DMS79 treated with DMSO at 0.1 percent for 48 hours (cell line): Measurements from ENCODE around the gene PKN1.
"Not testable (repeated sequence)": the region's sequence is repeated elsewhere in the genome, so short reads cannot be mapped to it uniquely, and the experiment has no call there.

Experiments used
- DNase-seq: peaks from one replicate; lab custom pipeline; 2025; lab: John Stamatoyannopoulos, UW

The PKN1 gene

DNA sequence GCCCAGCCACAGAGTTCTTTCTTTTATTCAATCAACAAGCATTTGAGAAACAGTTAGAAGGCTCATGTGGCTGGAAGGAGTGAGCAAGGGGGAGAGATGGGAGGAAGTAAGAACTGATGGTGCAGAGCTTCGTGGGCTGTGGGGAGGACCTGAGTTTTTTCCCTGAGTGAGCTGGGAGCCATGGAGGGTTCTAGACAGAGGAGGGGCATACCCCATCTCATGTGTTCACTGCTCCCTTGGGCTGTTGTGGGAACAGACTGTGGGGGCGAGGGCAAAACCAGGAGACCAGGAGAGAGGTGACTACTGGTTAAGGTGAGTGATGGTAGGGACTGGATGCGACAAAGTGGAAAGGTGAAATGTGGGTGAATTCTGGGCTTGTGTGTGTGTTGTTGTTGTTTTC lies 2.4 kb upstream of the PKN1 start:
- DNase-seq: no peak

DNA sequence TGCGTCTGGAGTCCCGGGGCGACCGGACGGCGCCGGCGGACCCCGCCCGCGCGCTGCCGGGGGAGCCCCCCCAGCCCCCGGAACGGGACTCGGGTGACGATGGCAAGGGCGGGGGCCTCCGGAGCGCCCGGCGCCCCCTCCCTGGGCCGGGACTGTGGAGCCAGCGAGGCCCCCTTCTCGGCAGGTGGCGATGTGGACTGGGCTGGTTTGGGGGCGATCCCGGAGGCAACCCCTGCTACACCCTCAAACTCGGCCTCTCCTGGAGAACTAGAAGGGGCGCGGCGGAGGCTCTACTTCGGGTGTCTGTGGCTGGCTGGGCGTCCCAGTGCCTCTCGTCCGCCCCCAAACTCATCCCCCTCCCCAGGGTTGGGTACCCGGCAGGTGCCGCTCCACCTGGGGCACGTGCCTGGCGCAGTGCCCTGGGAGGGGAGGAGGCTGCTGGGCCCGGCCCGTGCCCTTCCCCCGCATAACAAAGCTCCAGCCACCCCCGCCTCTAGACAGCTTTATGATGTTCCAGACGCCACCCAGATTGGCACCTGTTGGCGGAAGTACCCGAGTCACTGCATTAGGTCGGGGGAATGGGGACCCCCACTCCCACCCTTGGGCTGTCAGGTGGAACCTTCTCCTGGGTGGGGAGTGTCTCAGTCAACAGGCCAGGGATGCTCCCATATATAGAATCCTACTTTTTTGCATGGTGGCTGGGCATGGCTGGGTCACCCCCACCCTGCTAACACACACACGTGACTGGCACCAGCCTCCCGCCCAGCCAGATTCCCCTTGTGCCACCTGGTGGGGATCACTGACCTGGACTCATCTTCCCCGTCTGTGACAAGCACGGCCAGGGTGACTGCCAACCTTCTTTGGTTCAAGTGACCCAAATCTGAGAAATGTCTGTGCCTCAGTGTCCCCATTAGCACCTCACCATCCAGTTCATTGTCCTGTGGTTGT lies 722 bp downstream of the PKN1 start:
- peak; percentile 67 for DNase-seq

DNA sequence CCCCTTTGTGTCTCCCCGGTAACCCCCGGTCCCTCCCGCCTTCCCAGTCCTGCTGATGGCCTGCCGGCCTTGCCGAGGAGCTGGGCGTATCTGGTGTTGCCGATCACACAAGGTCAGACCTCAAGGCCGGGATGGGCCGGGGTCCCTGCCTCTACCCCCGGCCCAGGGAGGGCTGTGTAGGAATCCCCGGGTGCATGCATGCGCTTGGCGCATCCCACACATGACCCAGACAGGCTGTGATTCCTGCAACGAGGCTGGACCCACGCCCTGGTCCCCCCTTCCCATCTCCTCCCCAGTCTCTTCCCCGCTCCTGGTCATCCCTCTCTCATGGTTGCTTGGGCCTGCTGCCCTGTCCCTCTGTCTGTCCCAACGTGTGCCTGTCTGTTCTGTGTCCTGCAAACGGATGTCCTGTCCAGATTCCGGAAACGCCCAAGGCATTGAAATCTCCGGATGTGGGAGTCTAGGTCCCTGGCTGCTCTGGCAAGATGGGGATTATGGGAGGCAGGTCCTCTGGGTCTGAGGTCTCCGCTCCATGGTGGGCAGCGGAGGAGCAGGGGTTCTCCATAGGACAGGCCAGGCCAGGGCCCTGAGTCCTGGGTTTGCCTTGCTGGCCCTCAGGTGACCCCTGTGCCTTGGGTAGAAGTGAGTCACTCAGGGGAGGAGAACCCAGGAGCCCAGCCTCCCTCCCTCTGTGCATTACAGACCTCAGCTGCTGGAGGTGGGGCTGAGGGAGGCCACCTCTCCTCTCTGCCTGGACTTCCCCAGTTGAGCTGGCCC lies 1.6 kb downstream of the PKN1 start:
- no peak for DNase-seq

DNA sequence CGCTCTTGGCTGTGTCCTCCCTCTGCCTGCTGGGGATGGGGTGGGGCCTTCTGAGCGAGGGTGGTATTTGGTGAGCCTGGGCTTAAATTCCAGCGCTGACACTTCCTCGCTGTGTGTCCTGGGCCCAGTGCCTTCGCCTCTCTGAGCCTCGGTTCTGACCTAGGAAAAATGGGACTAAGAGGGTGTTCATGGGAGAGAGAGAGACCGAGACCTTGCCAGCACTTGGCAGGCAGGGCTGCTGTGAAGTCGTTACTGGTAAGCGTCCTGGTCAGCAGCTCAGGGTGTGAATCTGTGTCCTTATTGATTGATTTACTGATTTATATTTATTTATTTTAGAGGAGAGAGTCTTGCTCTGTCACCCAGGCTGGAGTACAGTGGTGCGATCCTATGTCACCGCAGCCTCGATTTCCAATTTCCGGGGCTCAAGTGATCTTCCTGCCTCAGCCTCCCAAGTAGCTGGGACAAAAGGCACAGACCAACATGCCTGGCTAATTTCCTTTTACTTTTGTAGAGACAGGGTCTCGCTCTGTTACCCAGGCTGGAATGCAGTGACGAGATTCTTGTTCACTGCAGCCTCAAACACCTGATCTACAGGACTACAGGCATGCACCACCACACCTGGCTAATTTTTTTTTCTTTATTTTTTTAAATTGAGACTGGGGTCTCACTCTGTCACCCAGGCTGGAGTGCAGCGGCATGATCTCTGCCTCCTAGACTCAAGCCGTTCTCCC lies 2.4 kb downstream of the PKN1 start:
- DNase-seq: no peak

DNA sequence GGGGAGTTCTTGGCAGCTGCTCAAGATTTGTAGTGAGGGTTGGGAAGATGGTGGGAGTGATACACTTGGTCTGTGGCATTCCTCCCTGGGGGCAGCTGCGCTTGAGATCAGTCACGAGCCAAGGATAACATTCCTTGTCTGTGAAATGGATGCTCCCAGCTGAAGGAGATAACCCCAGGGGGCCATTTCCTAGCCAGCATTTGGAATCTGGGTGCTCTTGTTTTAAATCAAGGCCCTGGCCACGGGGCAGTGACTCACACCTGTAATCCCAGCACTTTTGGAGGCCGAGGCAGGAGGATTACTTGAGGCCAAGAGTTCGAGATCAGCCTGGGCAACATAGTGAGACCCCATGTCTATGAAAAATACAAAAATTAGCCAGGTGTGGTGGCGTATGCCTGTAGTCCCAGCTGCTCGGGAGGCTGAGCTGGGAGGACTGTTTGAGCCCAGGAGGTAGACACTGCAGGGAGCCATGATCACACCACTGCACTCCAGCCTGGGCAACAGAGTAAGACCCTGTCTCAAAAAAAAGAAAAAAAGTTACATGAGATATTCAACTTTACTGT lies 4.6 kb downstream of the PKN1 start:
- DNase-seq: no peak

DNA sequence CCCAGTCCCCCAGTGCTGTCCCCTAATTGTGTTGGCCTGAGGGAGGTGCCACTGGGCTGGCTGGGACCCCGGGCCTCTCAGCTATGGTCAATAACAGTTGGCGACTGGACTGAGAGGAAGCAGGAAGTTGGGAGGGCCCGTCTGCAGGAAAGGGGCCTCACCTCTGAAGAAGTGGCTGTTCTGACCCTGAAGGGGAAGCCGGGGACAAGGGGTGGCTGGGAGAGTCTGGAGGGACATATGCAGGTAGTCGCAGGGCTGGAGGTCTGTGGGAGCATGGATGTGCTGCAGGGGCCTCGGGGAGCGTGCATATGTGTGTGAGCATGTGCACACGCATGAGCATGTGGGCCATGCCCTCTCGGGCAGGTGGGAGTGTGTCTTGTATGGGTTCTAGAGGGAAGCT lies 5.9 kb downstream of the PKN1 start:
- no peak for DNase-seq

DNA sequence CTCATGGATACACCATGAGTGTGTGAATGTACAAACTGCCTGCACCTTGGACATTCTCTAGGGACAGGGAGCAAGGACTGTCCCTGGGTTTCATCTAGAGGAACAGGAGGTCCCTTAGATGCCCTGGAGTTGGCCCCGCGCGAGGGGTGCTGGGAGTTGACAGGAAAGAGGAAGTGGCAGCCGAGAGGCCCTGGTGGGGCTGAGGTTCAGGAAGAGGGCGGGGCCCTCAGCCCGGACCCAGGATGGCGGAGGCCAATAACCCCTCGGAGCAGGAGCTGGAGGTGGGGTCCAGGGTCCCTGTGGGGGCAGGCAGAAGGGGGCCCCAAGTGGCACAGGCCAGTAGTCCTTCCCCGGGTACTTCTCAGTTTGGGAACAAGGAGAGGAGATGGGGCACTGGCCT lies 6.9 kb downstream of the PKN1 start:
- DNase-seq: no peak

DNA sequence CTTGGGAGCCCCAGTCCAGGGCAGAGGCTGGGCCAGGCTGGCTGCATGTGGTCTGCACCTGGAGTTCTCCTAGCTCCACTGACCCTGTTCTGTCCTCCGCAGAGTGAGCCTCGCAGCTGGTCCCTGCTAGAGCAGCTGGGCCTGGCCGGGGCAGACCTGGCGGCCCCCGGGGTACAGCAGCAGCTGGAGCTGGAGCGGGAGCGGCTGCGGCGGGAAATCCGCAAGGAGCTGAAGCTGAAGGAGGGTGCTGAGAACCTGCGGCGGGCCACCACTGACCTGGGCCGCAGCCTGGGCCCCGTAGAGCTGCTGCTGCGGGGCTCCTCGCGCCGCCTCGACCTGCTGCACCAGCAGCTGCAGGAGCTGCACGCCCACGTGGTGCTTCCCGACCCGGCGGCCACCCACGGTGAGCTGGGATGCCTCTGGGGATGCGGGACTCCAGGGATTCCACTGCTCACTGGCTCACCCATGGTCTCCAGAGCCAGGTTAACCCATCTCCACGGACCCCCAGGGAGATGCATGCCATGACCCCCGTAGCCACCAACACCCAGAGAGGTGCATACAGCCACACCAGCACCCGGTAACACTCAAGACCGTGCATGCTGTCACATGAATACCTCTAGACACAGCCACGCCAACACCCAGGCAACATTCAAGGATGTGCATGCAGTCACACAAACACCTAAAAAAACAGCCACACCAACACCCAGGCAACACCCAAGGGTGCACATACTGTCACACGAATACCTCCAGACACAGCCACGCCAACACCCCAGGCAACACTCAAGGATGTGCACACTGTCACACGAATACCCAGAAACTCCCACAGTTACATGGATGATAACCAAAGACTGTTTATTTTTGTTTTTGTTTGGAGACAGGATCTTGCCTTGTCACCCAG lies 8.2 kb downstream of the PKN1 start:
- DNase-seq: no peak

DNA sequence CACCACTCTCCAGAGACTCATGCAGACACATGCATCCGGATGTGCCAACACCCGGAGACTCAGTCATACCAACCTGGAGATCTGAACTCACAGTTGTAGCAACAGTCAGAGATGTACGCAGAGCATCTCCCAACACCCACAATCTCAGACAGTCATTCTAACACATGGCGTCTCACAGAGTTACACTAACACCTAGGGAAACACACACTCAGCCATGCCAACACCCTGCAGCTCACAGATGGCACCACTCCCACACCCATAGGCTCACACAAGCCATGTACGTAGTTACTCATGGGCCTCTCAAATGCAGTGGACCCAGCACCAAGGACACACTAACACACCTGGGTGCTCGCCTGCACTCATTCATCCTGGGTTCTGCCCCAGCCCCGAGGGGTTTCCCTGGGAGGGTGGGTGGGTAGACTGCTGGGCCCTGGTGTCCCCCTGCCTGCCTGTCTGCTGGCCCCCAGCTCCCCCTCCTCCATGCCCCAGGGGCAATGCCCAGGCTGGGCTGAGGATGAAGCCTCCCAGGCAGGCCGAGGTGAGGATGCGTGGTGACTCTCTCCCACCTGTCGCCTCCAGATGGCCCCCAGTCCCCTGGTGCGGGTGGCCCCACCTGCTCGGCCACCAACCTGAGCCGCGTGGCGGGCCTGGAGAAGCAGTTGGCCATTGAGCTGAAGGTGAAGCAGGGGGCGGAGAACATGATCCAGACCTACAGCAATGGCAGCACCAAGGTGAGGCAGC lies 10.0 kb downstream of the PKN1 start:
- no peak for DNase-seq

DNA sequence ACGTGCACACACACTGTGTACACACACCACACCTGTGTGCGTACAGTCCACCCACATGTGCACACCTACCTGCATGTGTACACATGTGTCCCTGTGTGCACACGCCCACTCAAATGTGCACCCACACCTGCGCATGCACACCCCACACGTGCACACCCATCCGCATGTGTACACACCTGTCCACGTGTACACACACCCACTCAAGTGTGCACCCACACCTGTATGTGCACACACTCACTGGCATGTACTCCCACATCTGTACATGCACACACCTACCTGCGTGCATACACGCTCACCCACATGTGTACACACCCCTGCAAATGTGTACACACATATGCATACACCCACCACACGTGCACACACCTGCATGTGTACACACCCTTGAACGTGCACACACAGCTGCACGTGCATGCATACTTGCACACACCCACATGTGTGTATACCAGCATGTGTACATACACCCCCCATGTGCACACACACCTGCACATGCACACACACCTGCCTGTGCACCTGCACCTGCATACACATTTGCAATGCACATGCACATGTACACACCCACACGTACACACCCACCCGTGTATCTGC lies 10.6 kb downstream of the PKN1 start:
- no peak for DNase-seq

DNA sequence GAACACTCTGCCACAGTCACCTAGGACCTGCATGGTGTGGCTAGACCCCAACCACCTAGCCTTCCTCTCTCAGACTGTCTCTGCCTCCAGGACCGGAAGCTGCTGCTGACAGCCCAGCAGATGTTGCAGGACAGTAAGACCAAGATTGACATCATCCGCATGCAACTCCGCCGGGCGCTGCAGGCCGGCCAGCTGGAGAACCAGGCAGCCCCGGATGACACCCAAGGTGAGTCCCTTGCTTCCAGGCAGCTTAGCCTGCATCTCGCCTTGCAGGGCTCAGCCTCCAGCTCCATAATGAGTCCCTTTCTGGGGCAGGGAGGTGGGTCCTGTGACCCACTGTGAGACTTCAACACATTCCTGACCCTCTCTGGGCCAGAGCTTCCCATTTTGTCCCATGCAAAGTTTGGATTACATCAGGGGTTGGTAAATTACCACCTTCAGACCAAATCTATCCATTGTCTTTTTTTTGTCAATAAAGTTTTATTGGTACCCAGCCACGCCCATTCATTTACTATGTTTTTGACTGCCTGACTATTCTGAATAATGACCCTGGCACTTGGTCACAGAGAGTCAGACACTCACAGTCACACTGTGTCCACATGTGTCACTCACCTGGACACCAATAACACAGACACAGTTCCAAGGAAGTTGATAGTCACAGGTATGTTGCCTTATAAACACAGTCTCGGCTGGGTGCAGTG lies 13.4 kb downstream of the PKN1 start:
- DNase-seq: no peak

DNA sequence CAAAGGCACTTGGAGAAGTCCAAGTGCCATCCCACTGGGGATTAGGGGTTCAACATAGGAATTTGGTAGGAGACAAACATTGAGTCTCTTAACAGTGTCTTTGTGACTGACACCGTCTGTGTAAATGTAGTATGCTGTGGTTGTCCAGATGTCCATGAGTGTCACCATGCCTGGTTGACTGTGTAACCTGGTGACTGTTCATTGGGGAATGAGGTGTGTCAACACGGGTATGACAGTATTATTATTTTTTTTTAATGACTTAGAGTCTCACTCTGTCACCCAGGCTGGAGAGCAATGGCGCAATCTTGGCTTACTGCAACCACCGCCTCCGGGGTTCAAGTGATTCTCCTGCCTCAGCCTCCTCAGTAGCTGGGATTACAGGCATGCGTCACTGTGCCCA lies 16.2 kb downstream of the PKN1 start:
- DNase-seq: no peak

DNA sequence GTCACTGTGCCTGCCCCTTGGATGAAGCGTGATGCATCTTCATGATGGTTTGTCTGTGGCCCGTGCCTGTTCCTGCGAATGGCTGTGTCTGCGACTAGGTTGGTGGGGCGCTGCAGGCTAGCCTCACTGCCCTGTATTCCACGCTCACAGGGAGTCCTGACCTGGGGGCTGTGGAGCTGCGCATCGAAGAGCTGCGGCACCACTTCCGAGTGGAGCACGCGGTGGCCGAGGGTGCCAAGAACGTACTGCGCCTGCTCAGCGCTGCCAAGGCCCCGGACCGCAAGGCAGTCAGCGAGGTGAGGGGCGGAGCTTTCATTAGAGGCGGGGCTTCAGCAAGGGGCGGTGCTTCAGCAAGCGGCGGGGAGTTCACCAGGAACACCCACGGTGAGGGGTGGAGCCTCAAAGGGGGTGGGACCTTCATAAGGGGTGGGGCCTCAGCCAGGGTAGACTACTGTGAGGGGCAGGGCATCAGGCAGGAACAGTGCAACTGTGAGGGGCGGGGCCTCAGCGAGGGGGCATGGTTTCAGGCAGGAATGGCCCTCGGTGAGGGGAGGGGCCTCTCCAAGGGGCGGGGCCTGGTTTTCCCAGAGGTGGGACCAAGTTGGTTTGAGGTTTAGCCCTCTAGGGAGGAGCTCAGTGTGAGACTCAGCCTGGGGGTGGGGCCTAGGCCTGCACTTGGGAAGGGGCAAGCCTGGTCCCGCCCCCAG lies 17.2 kb downstream of the PKN1 start:
- DNase-seq: no peak

DNA sequence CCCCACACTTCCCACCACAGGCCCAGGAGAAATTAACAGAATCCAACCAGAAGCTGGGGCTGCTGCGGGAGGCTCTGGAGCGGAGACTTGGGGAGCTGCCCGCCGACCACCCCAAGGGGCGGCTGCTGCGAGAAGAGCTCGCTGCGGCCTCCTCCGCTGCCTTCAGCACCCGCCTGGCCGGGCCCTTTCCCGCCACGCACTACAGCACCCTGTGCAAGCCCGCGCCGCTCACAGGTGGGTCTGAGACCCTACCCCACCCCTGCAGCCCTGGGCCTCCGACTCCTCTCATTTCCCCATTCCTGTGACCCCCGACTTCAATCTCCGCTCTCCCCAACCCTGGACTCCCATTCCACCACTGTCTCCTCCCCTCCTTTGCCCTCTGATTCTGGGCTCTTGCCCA lies 17.8 kb downstream of the PKN1 start:
- DNase-seq: no peak

DNA sequence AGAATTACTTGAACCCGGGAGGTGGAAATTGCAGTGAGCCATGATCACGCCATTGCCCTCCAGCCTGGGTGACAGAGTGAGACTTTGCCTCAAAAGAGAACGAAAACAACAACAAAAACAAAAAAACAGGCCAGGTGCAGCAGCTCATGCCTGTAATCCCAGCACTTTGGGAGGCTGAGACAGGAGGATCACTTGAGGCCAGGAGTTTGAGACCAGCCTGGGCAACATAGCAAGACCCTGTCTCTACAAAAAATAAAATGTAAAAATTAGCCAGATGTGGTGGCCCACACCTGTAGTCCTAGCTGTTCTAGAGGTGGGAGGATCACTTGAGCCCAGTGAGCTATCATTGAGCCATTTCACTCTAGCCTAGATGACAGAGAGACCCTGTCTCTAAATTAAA lies 19.2 kb downstream of the PKN1 start:
- not testable (repeated sequence) for DNase-seq

DNA sequence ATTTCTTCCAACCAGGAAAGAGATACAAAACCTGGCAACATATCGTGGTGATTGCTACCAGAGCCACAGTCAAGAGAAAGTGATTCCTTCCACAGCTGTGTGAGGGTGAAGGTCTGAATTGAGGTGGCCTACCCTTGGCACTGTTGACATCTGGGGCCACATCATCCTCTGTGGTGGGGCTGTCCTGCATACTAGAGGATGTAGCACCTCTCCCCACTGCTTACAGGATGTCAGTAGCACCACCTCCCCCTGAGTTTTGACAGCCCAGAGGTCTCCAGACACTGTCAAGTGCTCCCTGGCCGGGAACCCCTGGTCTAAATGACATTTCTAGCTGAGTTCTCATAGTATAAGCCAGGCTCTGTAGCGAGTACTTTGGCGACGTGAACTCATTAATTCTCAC lies 26.6 kb downstream of the PKN1 start:
- no peak for DNase-seq

DNA sequence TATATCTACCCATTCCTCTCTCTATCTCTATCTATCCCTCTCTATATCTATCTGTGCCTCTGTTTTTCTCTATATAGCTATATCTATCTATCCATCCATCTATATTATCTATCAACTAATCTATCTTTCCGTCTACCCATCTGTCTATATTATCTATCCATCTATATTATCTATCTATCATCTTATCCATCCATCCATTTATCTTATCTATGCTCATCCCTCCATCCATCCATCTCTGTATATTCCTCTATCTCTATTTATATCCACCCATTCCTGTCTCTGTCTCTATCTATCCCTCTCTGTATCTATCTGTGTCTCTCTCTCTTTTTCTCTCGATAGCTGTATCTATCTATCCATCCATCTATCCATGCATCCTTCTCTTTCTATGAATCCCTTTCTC lies 27.8 kb downstream of the PKN1 start:
- no peak for DNase-seq

DNA sequence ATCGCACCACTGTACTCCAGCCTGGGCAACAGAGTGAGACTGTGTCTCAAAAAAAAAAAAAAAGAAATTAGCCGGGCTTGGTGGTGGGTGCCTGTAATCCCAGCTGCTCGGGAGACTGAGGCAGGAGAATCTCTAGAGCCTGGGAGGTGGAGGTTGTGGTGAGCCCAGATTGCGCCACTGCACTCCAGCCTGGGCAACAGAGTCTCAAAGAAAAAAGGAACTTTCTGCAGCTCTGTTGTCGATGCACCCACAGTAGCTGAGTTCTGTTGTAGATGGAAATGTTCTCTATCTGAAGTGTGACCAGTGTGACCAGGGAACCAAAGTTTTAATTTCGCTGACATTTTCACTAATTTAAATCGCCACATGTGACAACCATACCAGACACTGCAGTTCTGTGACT lies 29.3 kb downstream of the PKN1 start:
- not testable (repeated sequence) for DNase-seq

DNA sequence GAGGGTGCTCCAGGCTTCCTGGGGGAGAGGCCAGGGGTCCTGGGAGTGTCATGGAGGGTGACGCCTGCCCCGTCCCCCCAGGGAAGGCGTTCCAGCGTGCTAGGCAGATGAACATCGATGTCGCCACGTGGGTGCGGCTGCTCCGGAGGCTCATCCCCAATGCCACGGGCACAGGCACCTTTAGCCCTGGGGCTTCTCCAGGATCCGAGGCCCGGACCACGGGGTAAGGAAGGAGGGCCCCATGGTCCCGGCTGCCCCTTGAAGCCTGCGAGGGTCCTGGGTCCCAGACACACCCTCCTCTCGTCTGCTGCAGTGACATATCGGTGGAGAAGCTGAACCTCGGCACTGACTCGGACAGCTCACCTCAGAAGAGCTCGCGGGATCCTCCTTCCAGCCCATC lies 30.6 kb downstream of the PKN1 start:
- DNase-seq: no peak
